ENCODE results near the gene RAB37.

Gene RAB37

DNA sequence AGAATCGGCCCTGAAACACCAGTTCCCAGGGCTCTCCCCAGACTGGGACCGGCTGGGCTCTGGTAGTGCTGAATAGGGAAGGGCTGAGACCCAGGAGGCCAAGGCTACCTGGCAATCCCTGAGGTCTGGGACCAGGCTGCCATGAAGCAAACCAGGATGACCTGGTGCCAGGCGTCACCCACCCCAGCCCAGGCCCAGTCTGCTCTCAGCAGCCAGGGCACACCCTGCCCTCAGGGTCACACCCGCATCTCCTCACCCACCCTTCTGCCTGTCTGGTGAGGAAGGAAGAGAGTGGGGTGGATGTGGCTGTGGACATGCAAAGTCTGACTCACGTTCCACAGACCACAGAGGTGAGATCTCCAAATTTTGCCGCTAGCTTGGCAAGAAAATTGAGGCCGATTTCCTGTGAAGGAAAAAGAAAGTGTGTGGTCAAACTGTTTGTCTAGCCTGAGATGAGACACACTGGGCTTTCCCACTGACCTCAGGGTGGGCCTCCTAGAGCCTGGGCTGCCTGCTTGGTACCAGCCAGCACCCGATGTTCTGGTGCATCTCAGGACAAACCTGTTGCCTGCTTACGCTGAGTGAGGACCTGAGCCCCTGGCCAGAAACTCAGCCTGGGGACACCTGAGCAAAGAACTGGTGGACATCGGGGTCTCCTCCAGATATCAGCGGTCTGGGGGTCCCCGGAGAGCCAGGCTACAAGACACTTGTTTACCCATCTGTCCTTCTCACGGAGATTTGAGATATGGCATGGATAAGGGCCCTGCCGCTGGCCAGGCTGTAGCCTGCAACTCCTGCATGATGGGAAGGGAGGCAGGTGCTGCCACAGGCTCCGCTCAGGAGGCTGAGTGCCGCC is 6.3 kb upstream of the RAB37 start:
- H3K4me3 ChIP-seq (ENCODE audit: control insufficient read depth, low read depth, low read length), result no peak overlapping the region
- no peak for DNase-seq (ENCODE audit: low read depth)
- TF ChIP-seq, protein P1, sequence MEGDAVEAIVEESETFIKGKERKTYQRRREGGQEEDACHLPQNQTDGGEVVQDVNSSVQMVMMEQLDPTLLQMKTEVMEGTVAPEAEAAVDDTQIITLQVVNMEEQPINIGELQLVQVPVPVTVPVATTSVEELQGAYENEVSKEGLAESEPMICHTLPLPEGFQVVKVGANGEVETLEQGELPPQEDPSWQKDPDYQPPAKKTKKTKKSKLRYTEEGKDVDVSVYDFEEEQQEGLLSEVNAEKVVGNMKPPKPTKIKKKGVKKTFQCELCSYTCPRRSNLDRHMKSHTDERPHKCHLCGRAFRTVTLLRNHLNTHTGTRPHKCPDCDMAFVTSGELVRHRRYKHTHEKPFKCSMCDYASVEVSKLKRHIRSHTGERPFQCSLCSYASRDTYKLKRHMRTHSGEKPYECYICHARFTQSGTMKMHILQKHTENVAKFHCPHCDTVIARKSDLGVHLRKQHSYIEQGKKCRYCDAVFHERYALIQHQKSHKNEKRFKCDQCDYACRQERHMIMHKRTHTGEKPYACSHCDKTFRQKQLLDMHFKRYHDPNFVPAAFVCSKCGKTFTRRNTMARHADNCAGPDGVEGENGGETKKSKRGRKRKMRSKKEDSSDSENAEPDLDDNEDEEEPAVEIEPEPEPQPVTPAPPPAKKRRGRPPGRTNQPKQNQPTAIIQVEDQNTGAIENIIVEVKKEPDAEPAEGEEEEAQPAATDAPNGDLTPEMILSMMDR (conservative IDR thresholded peaks at IDR 0.05; ENCODE audit: control insufficient read depth, insufficient read depth, low read depth, low read length), result no peak

DNA sequence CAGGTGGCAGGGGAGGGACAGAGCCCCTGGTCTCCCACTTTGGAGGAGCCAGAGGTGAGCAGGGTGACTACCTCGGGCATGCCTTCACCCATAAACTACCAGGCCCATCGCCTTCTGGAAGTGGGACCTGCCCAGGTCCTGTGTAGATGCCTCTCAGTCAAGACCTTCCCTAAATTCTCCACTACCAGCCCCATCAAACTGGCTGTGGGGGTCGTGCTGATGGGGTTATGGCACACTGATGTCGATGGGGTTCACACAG is 5.8 kb upstream of the RAB37 start:
- TF ChIP-seq, protein P1 (conservative IDR thresholded peaks at IDR 0.05; ENCODE audit: control insufficient read depth, insufficient read depth, low read depth, low read length), result no peak
- no peak for DNase-seq (ENCODE audit: low read depth)
- H3K4me3 ChIP-seq (ENCODE audit: control insufficient read depth, low read depth, low read length), result no peak overlapping the region

DNA sequence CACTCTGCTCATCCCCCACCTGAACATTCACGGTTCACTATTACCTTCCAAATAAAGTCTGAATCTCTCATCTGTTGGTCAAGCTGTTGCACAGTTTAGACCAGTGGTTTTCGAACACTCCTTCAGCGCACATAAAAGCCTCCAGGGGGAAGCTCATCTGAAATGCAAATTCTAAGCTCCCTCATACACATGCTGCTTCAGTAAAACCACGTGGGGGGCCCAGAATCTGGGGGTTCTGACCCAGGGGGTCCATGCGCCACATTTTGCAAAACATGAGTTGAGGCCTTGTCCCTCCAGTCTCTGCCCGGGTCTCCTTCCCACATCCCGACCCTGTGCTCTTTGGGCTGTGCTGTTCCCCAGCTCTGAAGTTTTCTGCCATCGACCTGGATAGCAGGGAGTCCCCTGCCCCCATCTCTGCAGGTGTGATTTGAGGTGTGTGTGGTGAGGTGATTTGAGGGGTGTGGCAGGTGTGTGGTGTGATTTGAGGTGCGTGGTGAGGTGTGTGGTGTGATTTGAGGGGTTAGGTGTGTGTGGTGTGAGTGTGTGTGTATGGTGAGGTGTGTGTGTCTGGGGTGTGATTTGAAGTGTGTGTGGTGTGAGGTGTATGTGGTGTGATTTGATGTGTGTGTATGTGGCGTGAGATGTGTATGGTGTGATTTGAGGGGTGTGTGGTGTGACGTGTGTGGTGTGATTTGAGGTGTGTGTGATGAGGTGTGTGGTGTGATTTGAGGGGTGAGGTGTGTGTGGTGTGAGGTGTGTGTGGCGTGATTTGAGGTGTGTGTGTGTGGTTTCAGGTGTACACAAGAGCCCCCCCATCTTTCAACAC is 4.8 kb upstream of the RAB37 start:
- TF ChIP-seq, protein P1 (conservative IDR thresholded peaks at IDR 0.05; ENCODE audit: control insufficient read depth, insufficient read depth, low read depth, low read length), result no peak
- no peak overlapping the region for H3K4me3 ChIP-seq (ENCODE audit: control insufficient read depth, low read depth, low read length)
- DNase-seq (ENCODE audit: low read depth), result no peak

DNA sequence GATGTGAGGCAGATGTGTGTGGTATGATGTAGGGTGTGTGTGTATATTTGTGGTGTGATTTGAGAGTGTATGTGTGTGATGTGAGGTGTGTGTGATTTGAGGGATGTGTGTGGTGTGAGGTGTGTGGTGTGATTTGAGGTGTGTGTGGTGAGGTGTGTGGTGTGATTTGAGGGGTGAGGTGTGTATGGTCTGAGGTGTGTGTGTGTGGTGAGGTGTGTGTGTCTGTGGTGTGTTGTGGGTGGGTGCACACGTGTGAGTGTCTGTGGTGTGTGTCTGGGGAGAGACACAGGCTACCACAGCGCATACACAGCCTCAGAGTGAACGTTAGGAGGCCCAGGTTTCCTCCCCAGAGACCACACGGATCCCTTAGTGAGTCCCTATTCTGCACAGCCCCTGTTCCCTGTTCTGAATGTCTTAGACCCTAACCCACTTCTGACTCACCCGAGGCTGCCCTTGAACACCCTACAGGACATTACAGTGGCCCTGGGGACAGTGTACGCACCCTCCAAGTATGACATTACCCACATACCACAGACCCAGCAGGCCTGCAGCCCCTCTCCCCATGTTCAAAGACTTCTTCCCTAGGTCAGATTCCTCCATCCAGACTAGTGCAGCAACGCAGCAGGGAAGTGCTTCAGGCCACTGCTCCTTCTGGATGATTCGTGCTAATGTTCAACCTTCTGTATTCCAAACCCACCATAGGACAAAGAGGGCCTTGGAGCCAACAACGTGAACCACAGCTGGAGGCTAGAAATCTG is 3.5 kb upstream of the RAB37 start:
- no peak for DNase-seq (ENCODE audit: low read depth)
- no peak overlapping the region for H3K4me3 ChIP-seq (ENCODE audit: control insufficient read depth, low read depth, low read length)
- TF ChIP-seq, protein P1 (conservative IDR thresholded peaks at IDR 0.05; ENCODE audit: control insufficient read depth, insufficient read depth, low read depth, low read length), result no peak

DNA sequence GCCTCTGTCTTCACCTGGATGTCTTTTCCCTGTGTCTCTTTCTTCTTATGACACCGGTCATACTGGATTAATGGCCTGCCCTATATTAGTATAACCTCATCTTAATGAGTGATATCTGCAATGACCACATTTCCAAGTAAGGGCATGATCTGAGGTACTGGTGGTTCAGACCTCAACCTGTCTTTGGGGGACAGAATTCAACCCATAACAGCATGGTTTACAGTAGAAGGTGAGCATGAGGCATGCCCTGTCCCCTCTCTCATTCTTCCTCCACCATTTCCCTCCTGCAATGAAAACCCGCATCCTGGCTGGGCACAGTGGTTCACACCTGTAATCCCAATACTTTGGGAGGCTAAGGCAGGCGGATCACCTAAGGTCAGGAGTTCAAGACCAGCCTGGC is 2.8 kb upstream of the RAB37 start:
- H3K4me3 ChIP-seq (ENCODE audit: control insufficient read depth, low read depth, low read length), result no peak overlapping the region
- no peak for DNase-seq (ENCODE audit: low read depth)
- TF ChIP-seq, protein P1 (conservative IDR thresholded peaks at IDR 0.05; ENCODE audit: control insufficient read depth, insufficient read depth, low read depth, low read length), result no peak

DNA sequence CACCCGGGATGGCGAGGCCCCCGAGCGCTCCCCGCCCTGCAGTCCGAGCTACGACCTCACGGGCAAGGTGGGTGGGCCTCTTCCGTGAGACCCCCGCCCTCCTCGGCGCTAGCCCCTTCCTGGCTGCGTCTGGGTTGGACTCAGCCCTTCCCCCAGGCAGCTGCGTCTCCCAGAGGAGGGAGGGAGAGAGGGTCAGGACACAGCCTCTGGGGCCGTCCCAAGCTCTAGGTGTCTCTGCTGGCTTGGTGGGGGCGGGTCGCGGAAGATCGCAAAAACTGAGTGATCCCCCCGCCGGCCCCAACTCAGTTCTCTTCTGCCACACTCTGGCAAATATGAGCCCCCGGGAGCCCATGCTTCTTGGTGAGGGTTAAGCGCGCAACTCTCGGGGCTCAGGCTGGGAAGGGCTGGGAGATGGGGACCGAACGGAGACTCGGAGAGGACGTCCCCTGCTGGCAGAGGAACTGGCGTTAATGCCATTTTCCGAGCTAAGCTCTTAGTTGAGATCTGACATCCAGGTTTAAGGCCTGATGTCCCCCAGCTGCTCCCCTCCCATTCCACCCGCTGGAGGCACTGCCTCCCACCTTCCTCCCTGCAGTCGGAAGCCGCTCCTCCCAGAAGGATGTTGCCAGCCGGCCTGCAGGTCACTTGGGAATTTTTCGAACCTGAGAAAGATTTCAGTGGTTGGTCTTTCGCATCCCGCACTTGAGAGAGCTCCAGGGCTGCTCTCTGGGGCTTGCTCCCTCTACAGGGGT is 419 bp downstream of the RAB37 start:
- peak; percentile 9 for DNase-seq (ENCODE audit: low read depth)
- TF ChIP-seq, protein P1 (conservative IDR thresholded peaks at IDR 0.05; ENCODE audit: control insufficient read depth, insufficient read depth, low read depth, low read length), result peak; percentile 24
- H3K4me3 ChIP-seq (ENCODE audit: control insufficient read depth, low read depth, low read length), result no peak overlapping the region

Data from fibroblast of mammary gland (primary cell).